GM12864 (cell line): Measurements from ENCODE around the gene ATP2C1.
"Not testable (repeated sequence)": the region's sequence is repeated elsewhere in the genome, so short reads cannot be mapped to it uniquely, and the experiment has no call there.

Source experiments
- DNase-seq: peaks from one replicate; pipeline ENCODE4 v3.0.0-alpha.2; 2011; ENCODE audit warnings: low read depth
- H3K4me3 ChIP-seq: 2 replicates; pipeline ENCODE4 v1.5.1; 2011; ENCODE audit warnings: mild to moderate bottlenecking, low read depth, low read length, control low read depth
- TF ChIP-seq, protein P1 (sequence below): IDR thresholded peaks from 2 replicates; pipeline ENCODE4 v1.5.1; 2011; ENCODE audit warnings: low read depth, mild to moderate bottlenecking, moderate library complexity, low read length, control low read depth, inconsistent platforms; ENCODE audit errors: missing control alignments

ATP2C1 gene

DNA sequence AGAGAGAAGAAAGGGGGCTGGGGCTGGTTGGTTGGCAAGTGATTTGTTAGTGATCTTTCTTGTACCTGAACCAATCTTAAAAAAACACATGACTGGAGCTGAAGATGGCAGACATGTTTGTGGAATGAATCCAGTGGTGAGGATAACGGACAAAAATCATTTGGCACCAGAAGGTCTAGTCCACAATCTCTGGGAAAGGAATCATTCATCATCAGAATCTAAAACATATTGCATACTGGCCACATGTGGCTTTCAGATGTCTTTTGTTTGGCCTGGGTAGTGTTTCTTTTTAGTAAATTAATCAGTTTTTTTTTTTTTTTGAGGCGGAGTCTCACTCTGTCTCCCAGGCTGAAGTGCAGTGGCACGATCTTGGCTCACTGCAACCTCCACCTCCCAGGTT is 137.8 kb downstream of the ATP2C1 start:
- TF ChIP-seq, protein P1, sequence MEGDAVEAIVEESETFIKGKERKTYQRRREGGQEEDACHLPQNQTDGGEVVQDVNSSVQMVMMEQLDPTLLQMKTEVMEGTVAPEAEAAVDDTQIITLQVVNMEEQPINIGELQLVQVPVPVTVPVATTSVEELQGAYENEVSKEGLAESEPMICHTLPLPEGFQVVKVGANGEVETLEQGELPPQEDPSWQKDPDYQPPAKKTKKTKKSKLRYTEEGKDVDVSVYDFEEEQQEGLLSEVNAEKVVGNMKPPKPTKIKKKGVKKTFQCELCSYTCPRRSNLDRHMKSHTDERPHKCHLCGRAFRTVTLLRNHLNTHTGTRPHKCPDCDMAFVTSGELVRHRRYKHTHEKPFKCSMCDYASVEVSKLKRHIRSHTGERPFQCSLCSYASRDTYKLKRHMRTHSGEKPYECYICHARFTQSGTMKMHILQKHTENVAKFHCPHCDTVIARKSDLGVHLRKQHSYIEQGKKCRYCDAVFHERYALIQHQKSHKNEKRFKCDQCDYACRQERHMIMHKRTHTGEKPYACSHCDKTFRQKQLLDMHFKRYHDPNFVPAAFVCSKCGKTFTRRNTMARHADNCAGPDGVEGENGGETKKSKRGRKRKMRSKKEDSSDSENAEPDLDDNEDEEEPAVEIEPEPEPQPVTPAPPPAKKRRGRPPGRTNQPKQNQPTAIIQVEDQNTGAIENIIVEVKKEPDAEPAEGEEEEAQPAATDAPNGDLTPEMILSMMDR = no peak
- H3K4me3 ChIP-seq = no peak overlapping the region
- no peak for DNase-seq

DNA sequence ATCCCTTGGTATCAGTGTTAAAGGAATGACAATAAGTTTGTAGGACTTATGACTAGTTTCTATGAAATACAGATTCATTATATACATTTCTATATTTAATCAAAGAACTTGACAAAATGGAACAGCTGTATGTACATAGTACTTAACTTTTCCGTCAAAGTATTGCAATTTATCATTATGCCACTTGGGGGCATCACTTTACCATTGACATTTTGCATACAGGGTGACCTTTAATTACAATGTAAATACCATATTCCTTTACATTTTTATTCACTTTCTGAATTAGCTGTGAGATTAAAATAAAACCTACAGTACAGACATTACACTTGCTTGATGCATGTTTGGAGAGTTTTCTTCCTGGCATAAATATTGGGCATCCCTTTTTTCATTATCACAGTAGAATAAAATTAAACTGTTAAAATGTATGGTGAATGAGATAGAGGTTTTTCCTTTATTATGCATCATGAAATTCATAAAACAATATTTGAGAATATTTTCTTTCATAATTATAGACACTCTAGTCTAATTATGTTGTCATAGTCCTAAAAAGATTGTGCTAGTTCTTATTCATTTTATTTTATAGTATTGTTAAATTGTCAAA is 139.7 kb downstream of the ATP2C1 start:
- DNase-seq = peak; percentile 13
- no peak overlapping the region for H3K4me3 ChIP-seq
- TF ChIP-seq, protein P1 = peak; percentile 52

DNA sequence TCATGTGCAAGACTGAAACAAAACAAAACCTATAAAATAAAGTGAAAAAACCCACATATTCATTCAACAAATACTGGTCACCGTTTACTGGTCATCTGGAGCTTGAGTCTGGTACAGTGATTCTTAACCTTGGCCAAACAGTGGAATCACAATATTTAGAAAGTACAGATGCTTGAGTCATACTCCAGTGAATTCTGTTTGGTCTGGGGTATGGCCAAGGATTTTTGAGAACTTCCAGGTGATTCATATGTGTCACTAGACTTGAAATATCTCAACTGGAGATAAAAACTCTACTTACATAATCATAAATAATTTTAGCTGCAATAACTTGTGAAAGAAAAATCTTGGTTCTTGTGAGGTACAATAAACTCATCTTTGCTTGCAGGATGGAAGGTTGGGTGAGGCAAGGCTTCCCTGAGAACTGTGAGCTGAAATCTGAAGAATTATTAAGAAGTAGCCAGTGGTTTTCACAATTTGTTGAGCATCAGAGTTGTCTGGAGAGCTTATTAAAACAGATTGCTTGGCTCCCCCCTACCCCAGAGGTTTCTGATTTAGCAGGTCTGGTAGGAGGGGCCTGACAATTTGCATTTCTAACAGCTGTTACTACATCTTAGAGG is 142.4 kb downstream of the ATP2C1 start:
- DNase-seq = no peak
- no peak overlapping the region for H3K4me3 ChIP-seq
- TF ChIP-seq, protein P1 = no peak

DNA sequence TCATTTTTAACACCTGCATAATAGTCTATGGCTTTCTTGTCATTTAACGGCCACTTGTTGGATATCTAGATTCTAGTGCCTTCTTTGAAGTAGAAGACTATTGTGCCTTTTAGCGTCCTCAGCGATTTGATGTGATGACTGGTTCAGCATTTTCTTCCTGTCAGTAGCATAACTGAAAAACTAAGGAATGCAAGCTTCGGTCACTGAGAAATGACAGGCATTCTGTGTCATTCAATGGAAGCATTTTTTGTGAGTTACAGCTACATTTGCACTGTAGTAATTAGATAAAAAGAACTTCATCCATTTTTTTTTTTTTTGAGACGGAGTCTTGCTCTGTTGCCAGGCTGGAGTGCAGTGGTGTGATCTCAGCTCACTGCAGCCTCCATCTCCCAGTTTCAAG is 143.1 kb downstream of the ATP2C1 start:
- TF ChIP-seq, protein P1 = no peak
- H3K4me3 ChIP-seq = no peak overlapping the region
- no peak for DNase-seq

DNA sequence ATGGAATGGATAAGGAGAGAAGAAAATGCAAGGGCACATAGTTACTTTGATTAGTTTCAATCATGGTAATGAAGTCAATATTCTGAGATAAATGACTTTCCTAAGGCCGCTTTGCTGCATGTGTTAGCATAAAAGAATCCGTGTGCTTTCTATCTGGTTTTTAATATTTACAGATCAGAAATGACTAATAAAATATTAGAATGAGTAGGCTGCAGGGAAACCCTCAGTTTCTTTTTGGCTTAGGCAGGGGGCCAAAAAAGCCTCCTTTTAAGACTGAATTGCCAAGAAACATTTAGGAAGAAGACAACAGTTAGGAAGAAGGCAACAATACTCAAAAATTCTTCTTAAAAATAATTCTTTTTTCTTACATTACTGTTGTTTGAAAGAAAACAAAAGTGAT is 144.4 kb downstream of the ATP2C1 start:
- no peak for DNase-seq
- no peak overlapping the region for H3K4me3 ChIP-seq
- TF ChIP-seq, protein P1 = no peak

DNA sequence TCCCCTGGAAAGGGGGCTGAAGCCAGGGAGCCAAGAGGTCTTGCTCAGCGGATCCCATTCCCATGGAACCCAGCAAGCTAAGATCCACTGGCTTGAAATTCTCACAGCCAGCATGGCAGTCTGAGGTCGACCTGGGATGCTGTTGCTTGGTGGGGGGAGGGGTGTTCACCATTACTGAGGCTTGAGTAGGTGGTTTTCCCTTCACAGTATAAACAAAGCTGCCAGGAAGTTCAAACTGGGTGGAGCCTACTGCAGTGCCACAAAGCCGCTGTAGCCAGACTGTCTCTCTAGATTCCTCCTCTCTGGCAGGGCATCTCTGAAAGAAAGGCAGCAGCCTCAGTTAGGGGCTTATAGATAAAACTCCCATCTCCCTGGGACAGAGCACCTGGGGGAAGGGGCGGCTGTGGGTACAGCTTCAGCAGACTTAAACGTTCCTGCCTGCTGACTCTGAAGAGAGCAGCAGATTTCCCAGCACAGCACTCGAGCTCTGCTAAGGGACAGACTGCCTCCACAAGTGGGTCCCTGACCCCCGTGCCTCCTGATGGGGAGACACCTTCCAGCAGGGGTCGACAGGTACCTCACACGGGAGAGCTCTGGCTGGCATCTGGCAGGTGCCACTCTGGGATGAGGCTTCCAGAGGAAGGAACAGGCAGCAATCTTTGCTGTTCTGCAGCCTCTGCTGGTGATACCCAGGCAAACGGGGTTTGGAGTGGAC is 148.5 kb downstream of the ATP2C1 start:
- not testable (repeated sequence) for DNase-seq, H3K4me3 ChIP-seq

DNA sequence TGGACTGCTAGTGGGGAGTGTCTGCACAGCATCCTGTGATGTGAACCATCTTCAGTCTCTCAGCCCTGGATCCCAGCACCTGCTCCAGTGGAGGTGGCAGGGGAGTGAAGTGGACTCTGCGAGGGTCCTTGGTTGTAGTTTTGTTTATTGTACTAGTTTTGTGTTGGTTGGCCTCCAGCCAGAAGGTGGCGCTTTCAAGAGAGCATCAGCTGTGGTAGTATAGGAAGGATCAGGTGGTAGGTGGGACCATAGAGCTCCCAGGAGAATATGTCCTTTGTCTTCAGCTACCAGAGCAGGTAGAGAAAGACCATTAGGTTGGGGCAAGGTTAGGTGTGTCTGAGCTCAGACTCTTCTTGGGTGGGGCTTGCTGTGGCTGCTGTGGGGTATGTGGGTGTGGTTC is 153.7 kb downstream of the ATP2C1 start:
- DNase-seq = no peak
- H3K4me3 ChIP-seq = no peak overlapping the region
- TF ChIP-seq, protein P1 = peak; percentile 40
